NCI-H345 (cell line): Measurements from ENCODE around the gene FOXA1.

Experiments used
- DNase-seq: peaks from one replicate; lab custom pipeline; 2025; lab: John Stamatoyannopoulos, UW

Gene FOXA1

GRCh38 chr14:37589715-37590427 lies 5.2 kb downstream of the FOXA1 start:
- peak; percentile 42 for DNase-seq

GRCh38 chr14:37588956-37589714 lies 5.9 kb downstream of the FOXA1 start:
- DNase-seq, result peak; percentile 79

DNA sequence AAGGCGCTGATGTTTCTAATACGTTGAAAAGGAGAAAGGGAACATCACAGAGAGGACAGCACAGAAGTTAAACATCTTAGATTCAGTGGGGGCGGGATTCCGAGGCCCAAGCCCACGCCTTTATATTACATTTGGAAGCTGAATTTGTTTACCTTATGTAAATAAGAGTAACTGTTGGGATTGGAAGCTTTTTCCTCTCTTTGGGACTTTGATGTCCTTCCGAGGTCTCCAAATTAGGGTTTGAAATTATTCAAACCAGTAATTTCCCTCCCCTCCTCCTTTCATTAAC lies 6.4 kb downstream of the FOXA1 start:
- peak; percentile 79 for DNase-seq

GRCh38 chr14:37587881-37588666 lies 7.0 kb downstream of the FOXA1 start:
- DNase-seq, result peak; percentile 74

GRCh38 chr14:37587131-37587803 lies 7.8 kb downstream of the FOXA1 start:
- peak; percentile 32 for DNase-seq

- no peak for DNase-seq
Measured at GRCh38 chr14:37586797-37587130, 8.3 kb downstream of the FOXA1 start.

DNA sequence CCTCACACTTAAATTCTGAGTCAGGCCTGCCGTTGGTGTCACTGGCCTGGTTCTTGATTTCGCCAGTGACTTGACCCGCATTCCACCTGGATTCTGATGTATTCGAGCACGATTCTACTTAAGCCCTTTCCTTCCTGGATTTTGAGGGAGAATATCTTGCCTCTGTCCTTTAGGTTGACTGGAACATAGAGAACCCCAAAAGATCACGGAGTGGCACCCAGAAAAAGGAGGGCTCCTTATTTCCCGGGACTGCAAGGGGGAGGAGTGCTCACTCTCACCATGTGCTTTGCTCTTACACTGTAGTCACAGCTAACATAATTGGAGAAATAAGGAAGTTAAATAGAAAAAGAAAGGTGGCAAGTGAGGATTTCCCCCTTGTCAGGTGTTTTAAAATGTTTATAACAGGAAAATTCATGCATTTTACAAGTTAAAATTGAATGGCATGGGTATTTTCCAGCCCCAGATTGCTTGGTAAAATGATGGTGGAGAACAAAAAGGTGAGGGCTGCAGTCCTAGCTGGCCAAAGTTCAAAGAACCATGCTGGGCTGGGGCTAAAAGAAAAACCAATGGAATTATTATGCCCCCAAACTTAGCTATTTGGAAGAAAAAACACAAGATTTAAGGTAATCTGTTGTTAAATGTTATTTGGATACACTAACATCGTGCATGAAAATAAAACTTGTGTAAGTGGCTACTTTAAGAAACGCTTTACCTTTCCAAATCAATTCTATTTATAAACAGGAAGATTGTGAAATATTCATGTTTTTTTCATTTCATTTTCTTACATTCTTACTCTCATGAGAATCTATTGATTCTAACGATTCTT lies 8.9 kb downstream of the FOXA1 start:
- DNase-seq, result peak; percentile 26

GRCh38 chr14:37585101-37585511 lies 9.9 kb downstream of the FOXA1 start:
- peak; percentile 76 for DNase-seq

DNA sequence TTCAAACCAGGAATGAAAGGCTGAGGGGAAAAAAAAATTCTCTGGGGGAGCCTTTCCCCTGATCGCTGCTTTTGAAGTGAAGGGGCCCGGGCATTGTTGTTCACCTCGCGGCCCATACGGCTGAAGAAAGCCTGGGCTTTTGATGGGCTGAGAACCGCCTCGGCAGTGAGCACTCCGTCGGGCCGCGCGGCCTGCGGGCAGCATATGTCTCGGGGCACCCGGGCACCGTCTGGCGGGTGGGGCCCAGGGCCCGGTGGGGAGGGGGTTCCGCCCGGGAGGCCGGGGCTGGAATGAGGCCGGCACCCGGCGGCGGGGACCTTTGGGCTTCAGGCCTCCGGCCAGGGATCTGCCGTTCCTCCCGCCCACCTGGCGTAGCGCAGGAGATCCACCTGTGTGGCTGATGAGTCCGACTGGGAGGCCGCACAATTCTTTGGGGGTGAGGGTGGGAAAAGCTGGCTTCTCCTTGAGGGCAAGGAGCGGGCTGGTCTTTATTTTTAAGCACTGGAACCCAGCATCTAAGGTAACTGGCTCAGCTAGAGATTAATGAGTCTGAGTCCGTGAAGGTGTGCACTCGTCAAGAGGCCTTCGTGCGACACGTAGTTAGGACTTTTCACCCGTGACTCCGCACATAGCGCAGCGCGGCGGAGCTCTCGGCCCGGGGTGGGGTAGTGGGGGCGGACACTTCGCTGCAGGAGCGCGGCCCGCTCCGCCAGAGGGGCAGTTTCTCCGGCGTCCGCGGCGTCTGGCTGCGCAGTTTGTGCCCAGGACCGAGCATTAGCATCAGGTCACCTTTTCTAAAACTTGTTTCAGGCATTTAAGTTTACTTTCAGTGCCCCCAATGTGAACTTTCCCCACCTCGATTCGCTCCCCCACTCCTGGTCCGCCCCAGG lies 10.6 kb downstream of the FOXA1 start:
- peak; percentile 66 for DNase-seq

DNA sequence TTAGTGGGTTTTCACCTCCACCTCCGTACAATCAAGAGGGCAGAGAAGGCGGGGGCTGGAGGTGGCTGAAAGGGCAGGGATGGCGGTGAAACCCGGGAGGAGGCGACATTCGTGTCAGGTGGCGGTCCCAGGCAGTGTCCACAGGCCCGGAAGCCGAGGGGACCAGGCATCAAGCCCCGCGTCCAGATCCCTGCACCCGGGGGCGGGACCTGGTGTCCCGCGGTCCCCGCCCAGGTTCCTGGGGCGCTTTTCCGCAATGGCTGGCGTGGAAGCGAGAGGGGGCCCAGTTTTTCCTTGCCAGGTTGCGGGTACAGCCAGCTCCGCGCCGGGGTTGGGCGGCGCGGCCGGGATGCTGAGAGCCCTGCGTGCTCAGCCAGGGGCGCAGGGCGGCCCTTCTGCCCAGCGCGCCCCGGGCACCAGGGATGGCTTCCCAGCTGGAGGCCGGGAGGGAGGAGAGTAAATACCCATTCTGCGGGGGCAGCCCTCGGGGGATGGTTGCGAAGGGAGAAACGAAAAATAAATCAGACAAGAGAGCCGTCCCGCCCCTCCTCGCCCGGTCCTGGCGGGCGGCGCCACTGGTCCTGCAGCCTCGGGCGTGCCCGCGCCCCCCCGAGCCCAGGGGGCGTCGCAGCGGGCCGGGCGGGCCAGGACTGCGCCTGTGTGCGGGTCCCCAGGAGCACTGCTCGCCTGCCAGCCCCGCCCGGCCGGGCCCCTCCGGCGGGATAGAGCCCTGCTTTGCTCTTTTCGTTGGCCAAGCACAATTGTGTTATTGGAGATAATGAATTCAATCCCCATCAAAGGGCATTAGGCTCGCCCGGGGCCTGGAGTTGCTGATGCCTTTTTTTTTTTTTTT lies 11.5 kb downstream of the FOXA1 start:
- DNase-seq, result peak; percentile 93

DNA sequence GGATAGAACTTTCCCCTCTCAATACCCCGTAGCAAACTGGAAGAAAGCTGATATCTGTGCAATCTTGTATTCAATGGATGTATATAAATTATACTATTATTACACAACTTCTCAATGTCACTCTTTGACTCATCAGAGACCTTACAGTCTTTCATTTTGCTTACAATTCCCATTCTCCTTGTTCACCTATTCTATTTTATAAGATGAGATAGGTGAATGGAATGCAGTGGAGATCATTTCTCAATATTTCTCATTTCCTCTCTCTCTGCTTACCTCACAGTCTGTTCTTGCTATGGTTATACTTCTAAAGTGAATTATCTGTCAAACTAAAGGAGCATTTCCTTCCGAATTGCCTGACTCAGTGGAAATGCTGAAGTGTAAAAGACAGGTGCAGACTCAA lies 14.9 kb downstream of the FOXA1 start:
- no peak for DNase-seq

DNA sequence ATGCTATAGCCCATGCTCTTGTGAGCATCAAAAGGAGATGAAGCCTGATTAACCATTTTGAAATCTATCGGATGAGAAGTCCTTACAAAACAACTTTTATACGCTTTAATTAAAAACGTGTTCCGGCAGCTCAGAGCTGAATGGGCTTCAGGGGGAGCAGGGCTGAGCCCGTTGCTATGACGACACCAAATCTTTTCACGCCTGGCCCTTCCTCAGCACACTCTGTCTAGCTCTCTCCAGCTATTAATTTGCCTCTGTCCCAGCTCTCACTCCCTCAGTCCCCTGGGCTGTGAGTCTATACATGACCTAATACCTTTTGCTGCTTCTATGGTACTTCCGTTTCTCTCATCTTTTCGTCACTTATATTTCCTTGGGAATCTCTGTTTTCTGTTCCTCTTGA lies 15.8 kb downstream of the FOXA1 start:
- no peak for DNase-seq

GRCh38 chr14:37573356-37573755 lies 21.7 kb downstream of the FOXA1 start:
- DNase-seq, result no peak

GRCh38 chr14:37571391-37571790 lies 23.7 kb downstream of the FOXA1 start:
- DNase-seq, result no peak

DNA sequence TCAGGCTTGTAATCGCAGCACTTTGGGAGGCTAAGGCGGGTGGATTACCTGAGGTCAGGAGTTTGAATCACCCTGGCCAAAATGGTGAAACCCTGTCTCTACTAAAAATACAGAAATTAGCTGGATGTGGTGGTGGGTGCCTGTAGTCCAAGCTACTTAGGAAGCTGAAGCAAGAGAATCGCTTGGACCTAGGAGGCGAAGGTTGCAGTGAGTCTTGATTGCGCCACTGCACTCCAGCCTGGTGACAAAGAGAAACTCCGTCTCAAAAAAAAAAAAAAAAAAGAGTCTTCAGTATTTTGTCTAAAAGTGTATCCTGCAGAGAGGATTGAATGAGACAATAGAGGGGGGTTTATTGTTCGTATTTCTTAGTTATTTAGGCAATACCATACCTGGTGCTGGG lies 25.3 kb downstream of the FOXA1 start:
- no peak for DNase-seq

GRCh38 chr14:37566811-37567371 lies 28.2 kb downstream of the FOXA1 start:
- DNase-seq, result no peak

- DNase-seq, result peak; percentile 41
Measured at GRCh38 chr14:37565550-37565949, 29.5 kb downstream of the FOXA1 start.

DNA sequence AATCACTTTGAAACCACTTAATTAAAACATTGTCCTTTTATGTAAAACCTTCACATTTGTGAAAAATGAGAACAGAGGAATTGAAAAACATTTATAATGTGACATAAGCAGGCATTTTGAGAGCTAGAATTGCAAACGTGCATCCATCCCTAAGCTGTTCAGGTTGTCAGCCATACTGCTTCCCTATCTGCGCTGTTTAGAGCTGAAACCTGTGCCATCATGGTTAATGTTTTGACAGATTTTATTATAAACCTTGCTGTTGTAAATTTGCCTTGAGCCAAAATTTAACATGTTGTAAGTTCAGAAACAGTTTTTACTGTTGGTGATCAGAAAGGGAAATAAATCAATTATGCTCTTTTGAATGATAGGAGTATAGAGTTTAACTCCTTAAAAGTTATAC lies 31.9 kb downstream of the FOXA1 start:
- DNase-seq, result no peak

DNA sequence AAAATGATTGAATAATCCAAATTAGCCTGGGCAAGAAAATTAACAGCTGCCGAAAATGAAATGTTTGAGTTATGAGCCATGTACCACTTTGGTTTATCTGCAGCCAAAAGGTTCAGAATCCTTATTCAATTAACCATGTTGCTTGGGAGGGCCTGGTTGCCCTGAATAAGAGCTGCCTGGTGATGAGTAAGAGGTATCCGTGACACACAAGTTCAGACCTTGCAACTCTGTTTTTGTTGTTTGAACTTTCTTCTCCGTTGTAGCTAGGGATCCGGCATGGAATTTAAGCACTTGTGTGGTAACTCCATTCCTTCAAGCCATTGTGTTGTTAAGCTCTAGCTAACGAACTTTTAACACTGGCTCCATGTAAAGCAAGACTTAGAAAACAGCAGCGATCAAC lies 35.7 kb downstream of the FOXA1 start:
- no peak for DNase-seq
